ENCODE results near the gene TMED8. TPM values are rescaled to one million over a fixed set of nuclear protein-coding genes. Genes with fewer than 3 reads are reported as not detected.

Gene TMED8
- polyA plus RNA-seq, 1 donor (not counting 4 experiments of a cell fraction or from before 2014, with no cell fraction given), result 7.3 TPM

- H3K9me1 ChIP-seq (ENCODE audit: control insufficient read depth, extremely low read depth, insufficient read depth, low read length), result peaks cover 2% of the 10 kb centered on the region
- dilution Hi-C loops (cut with MboI; ENCODE audit: extremely low pct_ligation_motif_present, low sequenced_read_pairs), result no loop called here
- no peak for FAIRE-seq
Measured at GRCh38 chr14:77306416-77306815, 70.5 kb downstream of the TMED8 start.

DNA sequence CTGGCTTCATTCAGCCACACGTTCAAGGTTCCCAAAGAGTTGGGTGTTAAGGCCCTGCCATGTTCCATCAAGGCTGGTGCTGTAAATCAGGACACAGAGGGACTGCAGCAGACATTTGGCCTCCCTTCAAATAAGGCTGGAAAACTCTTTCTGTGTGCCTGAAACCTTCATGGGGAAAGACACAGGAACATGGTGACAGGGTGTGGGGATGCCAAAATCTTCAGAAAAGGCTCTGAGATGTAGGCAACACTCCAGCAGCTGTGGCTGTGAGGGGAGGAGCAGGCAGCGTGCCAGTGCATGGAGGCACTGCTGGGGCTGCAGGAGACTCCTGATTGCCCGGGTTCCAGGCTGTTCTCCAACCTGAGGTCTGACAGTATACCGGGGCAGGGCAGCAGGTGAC is 71.2 kb downstream of the TMED8 start:
- no peak for FAIRE-seq

More at GRCh38 chr14:77306416-77306815, 70.5 kb downstream of the TMED8 start:
- Histone ChIP-seq H2AFZ (ENCODE audit: control insufficient read depth, low read length) (no peak overlapping the region), H3K27me3 (ENCODE audit: control insufficient read depth, extremely low read depth, insufficient read depth, low read length) (no peaks in the 10 kb centered on the region), H3K4me2 (ENCODE audit: control insufficient read depth, extremely low read depth, insufficient read depth, low read depth, low read length) (no peak overlapping the region), H3K4me1 (ENCODE audit: control insufficient read depth, extremely low read depth, insufficient read depth, low read length) (peaks cover 33% of the 10 kb centered on the region), H4K20me1 (ENCODE audit: control insufficient read depth, extremely low read depth, insufficient read depth, low read length) (no peaks in the 10 kb centered on the region), H3K4me3 (ENCODE audit: control insufficient read depth in 2 of 3, extremely low read depth in 1 of 3, insufficient read depth in 2 of 3, low read depth in 1 of 3, low read length in 3 of 3) (no peak overlapping the region), H3K27ac (ENCODE audit: control insufficient read depth, insufficient read depth, low read length) (no peak overlapping the region), H3K9ac (ENCODE audit: control insufficient read depth, extremely low read depth, insufficient read depth, low read length) (no peak overlapping the region), H3K9me3 (ENCODE audit: control insufficient read depth, low read depth, low read length) (no peaks in the 10 kb centered on the region), H3K36me3 (ENCODE audit: control insufficient read depth in 2 of 2, extremely low read depth in 1 of 2, insufficient read depth in 2 of 2, low read length in 2 of 2) (peaks cover 5% of the 10 kb centered on the region in 2 experiments), H3K79me2 (ENCODE audit: control insufficient read depth, insufficient read depth, low read length) (no peaks in the 10 kb centered on the region)
- no peak for DNase-seq (ENCODE audit: low read depth, low spot score)
- TF ChIP-seq, protein P1, sequence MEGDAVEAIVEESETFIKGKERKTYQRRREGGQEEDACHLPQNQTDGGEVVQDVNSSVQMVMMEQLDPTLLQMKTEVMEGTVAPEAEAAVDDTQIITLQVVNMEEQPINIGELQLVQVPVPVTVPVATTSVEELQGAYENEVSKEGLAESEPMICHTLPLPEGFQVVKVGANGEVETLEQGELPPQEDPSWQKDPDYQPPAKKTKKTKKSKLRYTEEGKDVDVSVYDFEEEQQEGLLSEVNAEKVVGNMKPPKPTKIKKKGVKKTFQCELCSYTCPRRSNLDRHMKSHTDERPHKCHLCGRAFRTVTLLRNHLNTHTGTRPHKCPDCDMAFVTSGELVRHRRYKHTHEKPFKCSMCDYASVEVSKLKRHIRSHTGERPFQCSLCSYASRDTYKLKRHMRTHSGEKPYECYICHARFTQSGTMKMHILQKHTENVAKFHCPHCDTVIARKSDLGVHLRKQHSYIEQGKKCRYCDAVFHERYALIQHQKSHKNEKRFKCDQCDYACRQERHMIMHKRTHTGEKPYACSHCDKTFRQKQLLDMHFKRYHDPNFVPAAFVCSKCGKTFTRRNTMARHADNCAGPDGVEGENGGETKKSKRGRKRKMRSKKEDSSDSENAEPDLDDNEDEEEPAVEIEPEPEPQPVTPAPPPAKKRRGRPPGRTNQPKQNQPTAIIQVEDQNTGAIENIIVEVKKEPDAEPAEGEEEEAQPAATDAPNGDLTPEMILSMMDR (optimal IDR thresholded peaks at IDR 0.05 in 1 of 3, IDR thresholded peaks at IDR 0.05 in 1 of 3, conservative IDR thresholded peaks at IDR 0.05 in 1 of 3; ENCODE audit: extremely low read depth in 1 of 3, insufficient read depth in 2 of 3, low read length in 3 of 3), result no peak

More for the DNA sequence above, 71.2 kb downstream of the TMED8 start:
- Histone ChIP-seq H3K36me3 (ENCODE audit: control insufficient read depth in 2 of 2, extremely low read depth in 1 of 2, insufficient read depth in 2 of 2, low read length in 2 of 2) (peaks cover 5% of the 10 kb centered on the region in 2 experiments), H3K79me2 (ENCODE audit: control insufficient read depth, insufficient read depth, low read length) (no peaks in the 10 kb centered on the region), H2AFZ (ENCODE audit: control insufficient read depth, low read length) (no peak overlapping the region), H3K27me3 (ENCODE audit: control insufficient read depth, extremely low read depth, insufficient read depth, low read length) (no peaks in the 10 kb centered on the region), H3K27ac (ENCODE audit: control insufficient read depth, insufficient read depth, low read length) (no peak overlapping the region), H3K9me3 (ENCODE audit: control insufficient read depth, low read depth, low read length) (no peaks in the 10 kb centered on the region), H3K9ac (ENCODE audit: control insufficient read depth, extremely low read depth, insufficient read depth, low read length) (no peak overlapping the region), H3K4me2 (ENCODE audit: control insufficient read depth, extremely low read depth, insufficient read depth, low read depth, low read length) (no peak overlapping the region), H3K4me1 (ENCODE audit: control insufficient read depth, extremely low read depth, insufficient read depth, low read length) (peaks cover 30% of the 10 kb centered on the region), H3K4me3 (ENCODE audit: control insufficient read depth in 2 of 3, extremely low read depth in 1 of 3, insufficient read depth in 2 of 3, low read depth in 1 of 3, low read length in 3 of 3) (no peak overlapping the region), H3K9me1 (ENCODE audit: control insufficient read depth, extremely low read depth, insufficient read depth, low read length) (peaks cover 2% of the 10 kb centered on the region), H4K20me1 (ENCODE audit: control insufficient read depth, extremely low read depth, insufficient read depth, low read length) (no peaks in the 10 kb centered on the region)
- dilution Hi-C loops (cut with MboI; ENCODE audit: extremely low pct_ligation_motif_present, low sequenced_read_pairs), result no loop called here
- no peak for DNase-seq (ENCODE audit: low read depth, low spot score)
- no peak for TF ChIP-seq EZH2 (IDR thresholded peaks at IDR 0.05; ENCODE audit: low read length)
- TF ChIP-seq, protein P1 (optimal IDR thresholded peaks at IDR 0.05 in 1 of 3, IDR thresholded peaks at IDR 0.05 in 1 of 3, conservative IDR thresholded peaks at IDR 0.05 in 1 of 3; ENCODE audit: extremely low read depth in 1 of 3, insufficient read depth in 2 of 3, low read length in 3 of 3), result no peak

All from keratinocyte (primary cell).